Heart left ventricle (tissue), 13 donors: ENCODE measurements around the gene STUM.

Experiments used
- POLR2A ChIP-seq, 2 donors: fragments of 450-650 bp; IDR thresholded peaks; one replicate each; pipeline ENCODE4 v1.6.1; 2017; ENCODE audit warnings: antibody characterized with exemption in 2 of 2, mild to moderate bottlenecking in 2 of 2, moderate library complexity in 2 of 2
- TF ChIP-seq, protein P1 (sequence below), 12 donors: fragments of 200-600 bp; sonication (generic) in 4 of 12; IDR thresholded peaks; one replicate each; pipeline versions ENCODE4 v1.5.0 to v1.8.0; 2018 to 2022; ENCODE audit warnings: antibody characterized with exemption in 12 of 12, mild to moderate bottlenecking in 5 of 12
- donor health status: ischemic (EF 13 %, LVEDD 7.1; RV severe dilation, severe dysfunction).
- donor health status: DM: no; HTN: yes; CAD: no.
- donor health status: DM: no; HTN: no; CAD: no.
- donor health status: ischemic (EF 25% LVEDD 6.9; RV normal size, moderate dysfunction).
- donor health status: ischemic (EF 25% LVEDD 5.7; RV mildly dilated, moderate dysfunction).
- donor health status: ischemic (EF 35%, LVEDD 5.7; RV mildly dilated, moderate dysfunction).
- donor health status: nonischemic (EF 11% LVEDD 7.7; RV severe dilation, severe dysfunction).
- donor health status: DM: yes; HTN: yes; CAD: no.
- donor health status: PGD.
- donor health status: ischemic (EF 29% LVEDD 5.4; RV normal size, mild dysfunction).
- donor health status: nonischemic (EF 23%, LVEDD 6.1; RV moderate dilation, normal function).

DNA sequence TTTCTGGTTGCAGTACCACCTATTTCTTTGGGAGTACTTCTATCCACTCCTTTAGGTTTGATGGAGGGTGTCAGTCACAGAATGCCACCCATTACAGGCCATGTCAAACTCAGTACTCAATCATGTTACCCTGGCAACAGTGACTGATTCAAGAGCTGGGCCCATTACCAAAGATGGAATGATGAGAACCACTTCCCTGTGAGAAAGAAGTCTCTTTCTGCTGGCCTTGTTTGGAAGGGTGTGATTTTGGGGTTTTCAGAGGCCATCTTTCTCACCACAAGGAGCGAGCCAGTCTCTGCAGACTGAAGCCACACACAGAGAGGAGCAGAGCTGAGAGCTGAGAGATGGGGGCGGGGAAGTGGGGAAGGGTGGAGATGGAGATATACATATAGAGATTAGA, 13.9 kb upstream of the STUM start:
- TF ChIP-seq, protein P1, sequence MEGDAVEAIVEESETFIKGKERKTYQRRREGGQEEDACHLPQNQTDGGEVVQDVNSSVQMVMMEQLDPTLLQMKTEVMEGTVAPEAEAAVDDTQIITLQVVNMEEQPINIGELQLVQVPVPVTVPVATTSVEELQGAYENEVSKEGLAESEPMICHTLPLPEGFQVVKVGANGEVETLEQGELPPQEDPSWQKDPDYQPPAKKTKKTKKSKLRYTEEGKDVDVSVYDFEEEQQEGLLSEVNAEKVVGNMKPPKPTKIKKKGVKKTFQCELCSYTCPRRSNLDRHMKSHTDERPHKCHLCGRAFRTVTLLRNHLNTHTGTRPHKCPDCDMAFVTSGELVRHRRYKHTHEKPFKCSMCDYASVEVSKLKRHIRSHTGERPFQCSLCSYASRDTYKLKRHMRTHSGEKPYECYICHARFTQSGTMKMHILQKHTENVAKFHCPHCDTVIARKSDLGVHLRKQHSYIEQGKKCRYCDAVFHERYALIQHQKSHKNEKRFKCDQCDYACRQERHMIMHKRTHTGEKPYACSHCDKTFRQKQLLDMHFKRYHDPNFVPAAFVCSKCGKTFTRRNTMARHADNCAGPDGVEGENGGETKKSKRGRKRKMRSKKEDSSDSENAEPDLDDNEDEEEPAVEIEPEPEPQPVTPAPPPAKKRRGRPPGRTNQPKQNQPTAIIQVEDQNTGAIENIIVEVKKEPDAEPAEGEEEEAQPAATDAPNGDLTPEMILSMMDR (IDR thresholded peaks at IDR 0.05), result no peak
- TF ChIP-seq POLR2A (IDR thresholded peaks at IDR 0.05), result no peak
